ENCODE measurements around the gene MATCAP1.
A peak's percentile ranks its signal among the peaks of the same experiment; 100 is the strongest.

Gene MATCAP1

GRCh38 chr16:67158637-67159600 lies 24.8 kb downstream of the MATCAP1 start:
- H3K4me3 ChIP-seq (ENCODE audit: low read depth, low read length), result peak overlapping the region; percentile 95
- TF ChIP-seq, protein P1, sequence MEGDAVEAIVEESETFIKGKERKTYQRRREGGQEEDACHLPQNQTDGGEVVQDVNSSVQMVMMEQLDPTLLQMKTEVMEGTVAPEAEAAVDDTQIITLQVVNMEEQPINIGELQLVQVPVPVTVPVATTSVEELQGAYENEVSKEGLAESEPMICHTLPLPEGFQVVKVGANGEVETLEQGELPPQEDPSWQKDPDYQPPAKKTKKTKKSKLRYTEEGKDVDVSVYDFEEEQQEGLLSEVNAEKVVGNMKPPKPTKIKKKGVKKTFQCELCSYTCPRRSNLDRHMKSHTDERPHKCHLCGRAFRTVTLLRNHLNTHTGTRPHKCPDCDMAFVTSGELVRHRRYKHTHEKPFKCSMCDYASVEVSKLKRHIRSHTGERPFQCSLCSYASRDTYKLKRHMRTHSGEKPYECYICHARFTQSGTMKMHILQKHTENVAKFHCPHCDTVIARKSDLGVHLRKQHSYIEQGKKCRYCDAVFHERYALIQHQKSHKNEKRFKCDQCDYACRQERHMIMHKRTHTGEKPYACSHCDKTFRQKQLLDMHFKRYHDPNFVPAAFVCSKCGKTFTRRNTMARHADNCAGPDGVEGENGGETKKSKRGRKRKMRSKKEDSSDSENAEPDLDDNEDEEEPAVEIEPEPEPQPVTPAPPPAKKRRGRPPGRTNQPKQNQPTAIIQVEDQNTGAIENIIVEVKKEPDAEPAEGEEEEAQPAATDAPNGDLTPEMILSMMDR (IDR thresholded peaks at IDR 0.05; ENCODE audit: low read depth, low read length), result no peak

DNA sequence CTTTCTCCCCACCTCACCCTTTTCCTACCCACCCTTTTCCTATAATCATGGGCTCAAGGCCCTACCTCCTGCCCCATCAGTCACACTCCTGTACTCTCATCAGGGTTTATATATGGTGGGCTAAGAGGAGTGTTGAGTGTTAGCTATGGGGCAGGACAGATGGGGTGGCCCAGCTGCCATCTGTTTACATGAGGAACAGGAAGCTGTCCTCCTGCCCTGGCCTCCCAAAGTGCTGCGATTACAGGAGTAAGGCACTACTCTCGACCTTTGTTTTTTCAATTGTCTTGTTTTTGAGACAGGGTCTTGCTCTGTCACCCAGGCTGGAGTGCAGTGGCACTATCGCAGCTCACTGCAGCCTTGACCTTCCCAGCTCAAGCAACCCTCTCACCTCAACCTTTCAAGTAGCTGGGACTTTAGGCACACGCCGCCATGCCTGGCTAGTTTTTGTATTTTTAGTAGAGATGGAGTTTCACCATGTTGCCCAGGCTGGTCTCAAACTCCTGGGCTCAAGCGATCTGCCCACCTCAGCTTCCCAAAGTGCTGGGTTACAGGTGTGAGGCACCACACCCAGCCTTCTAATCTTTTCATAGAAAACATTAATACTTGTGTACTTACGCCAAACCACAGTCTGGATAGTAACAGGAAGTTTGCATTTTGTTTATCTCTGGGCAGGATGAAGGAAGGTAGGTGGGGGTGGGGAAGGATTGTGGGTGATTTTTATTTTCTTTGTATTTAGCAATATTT lies 25.7 kb downstream of the MATCAP1 start:
- no peak overlapping the region for H3K4me3 ChIP-seq (ENCODE audit: low read depth, low read length)
- TF ChIP-seq, protein P1 (IDR thresholded peaks at IDR 0.05; ENCODE audit: low read depth, low read length), result no peak

- TF ChIP-seq, protein P1 (IDR thresholded peaks at IDR 0.05; ENCODE audit: low read depth, low read length), result no peak
- no peak overlapping the region for H3K4me3 ChIP-seq (ENCODE audit: low read depth, low read length)
These were observed 26.5 kb downstream of the MATCAP1 start for GRCh38 chr16:67157106-67157748.

DNA sequence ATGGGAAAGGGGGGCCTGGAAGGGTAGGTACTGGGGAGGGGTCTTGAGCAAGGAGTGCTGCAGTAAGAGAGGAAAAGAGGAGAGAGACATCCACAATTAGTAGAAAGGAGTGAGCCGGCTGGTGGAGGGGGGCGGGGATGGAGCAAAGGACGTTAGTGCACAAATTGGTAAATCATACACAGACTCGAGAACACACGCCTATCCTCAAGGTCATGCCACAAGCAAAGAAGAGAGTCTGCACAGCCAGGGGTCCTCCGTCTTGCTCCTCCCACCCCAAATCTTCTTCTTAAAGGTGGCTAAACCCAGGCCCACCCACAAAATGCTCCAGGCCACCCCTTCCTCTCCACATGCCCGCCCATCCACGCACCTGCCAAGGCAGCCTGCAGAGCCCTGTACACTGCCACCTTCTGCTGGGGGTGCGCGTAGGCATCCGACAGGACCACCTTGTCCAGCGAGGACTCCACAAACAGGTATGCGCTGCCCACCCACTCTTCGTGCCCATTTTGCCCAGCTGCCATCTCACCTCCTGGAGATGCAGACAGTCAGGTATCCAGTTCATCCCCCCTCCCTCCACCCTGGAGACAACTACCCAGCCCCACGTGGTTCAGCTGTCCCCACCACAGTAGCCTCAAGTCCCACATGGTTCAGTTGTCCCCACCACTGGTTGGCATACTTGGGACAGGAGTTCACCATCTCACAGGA lies 27.5 kb downstream of the MATCAP1 start:
- H3K4me3 ChIP-seq (ENCODE audit: low read depth, low read length), result no peak overlapping the region

DNA sequence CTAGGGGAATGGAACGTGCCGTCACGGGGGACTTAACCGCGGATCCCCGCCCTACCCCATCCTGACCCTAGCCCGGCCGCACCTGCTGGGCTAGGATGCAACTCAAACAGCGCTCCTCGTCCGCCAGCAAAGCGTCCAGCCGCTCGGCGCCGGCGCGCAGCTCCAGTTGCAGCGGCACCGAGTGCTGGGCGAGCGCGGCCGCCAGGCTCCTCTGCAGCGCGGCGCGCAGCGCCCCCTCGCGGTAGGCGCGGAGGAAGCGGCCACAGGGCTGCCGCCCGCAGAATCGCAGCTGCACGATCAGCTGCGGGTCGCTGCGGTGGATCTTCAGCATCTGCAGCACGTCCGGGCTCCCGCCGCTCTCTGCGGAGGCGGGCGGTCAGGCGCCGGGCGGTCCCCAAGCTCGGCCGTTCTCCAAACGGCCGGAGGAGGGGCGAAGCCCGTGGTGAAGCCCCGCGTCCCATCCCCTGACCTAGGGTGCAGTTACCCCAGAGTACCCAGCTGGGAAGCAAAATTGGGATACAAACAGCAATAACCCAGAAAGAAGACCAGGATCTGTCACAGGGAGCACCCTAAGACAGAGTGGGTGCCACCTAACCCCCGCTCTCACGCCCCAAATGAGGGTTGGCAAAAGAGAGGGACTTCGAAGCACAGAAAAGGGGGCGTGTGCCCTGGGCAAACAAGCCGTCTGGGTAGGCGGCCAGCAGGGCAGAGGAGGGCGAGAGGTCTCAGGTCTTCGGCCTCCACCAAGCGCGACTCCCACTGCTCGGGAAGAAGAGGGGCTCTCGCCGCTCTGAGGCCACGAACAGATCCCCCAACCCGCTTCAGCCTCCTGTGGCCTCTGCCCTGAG lies 28.2 kb downstream of the MATCAP1 start:
- TF ChIP-seq, protein P1 (IDR thresholded peaks at IDR 0.05; ENCODE audit: low read depth, low read length), result peak; percentile 77
- no peak overlapping the region for H3K4me3 ChIP-seq (ENCODE audit: low read depth, low read length)

More for the DNA sequence above, 27.5 kb downstream of the MATCAP1 start:
- TF ChIP-seq, protein P1 (IDR thresholded peaks at IDR 0.05; ENCODE audit: low read depth, low read length), result no peak

All from WI38 (cell line).